Esophagus squamous epithelium (tissue), 4 donors: Measurements from ENCODE around the gene SPINK1.

Source experiments
- POLR2A ChIP-seq, 4 donors: fragments of 450-650 bp; IDR thresholded peaks; one replicate each; pipeline ENCODE4 v1.6.1; 2017; ENCODE audit warnings: antibody characterized with exemption in 4 of 4, mild to moderate bottlenecking in 4 of 4, moderate library complexity in 3 of 4
- TF ChIP-seq, protein P1 (sequence below), 6 experiments: fragments of 450-650 bp in 4 of 6; fragments of 200-600 bp in 2 of 6; sonication (generic) in 2 of 6; IDR thresholded peaks; one replicate each; pipeline ENCODE4 v1.5.1; 2016 to 2019; ENCODE audit warnings: antibody characterized with exemption in 6 of 6, mild to moderate bottlenecking in 4 of 6, moderate library complexity in 4 of 6

DNA sequence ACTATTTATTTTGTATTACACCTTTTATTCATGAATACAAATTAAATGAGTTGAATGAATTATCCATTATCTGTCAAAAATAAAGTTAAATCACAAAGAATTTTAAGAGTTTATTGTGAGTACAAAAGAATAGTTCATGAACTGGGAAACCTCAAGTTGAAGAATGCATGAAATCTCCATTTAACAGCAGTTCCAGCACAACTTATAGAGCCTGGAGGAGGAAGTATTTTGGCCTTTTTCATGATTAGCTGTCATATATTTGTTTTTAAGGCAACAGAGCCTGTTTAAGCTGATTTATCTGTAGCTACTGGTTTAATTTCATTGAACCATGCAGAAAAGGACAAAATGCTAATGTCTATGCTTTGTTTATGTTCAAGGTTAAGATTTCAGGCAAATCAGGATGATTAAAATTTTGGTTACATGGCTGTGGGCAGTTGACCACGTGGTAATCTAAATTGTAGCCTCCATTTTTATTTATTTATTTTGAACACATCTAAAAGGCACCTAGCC, 12.2 kb downstream of the SPINK1 start:
- no peak for TF ChIP-seq POLR2A (IDR thresholded peaks at IDR 0.05)
- TF ChIP-seq, protein P1, sequence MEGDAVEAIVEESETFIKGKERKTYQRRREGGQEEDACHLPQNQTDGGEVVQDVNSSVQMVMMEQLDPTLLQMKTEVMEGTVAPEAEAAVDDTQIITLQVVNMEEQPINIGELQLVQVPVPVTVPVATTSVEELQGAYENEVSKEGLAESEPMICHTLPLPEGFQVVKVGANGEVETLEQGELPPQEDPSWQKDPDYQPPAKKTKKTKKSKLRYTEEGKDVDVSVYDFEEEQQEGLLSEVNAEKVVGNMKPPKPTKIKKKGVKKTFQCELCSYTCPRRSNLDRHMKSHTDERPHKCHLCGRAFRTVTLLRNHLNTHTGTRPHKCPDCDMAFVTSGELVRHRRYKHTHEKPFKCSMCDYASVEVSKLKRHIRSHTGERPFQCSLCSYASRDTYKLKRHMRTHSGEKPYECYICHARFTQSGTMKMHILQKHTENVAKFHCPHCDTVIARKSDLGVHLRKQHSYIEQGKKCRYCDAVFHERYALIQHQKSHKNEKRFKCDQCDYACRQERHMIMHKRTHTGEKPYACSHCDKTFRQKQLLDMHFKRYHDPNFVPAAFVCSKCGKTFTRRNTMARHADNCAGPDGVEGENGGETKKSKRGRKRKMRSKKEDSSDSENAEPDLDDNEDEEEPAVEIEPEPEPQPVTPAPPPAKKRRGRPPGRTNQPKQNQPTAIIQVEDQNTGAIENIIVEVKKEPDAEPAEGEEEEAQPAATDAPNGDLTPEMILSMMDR (IDR thresholded peaks at IDR 0.05) = no peak
